SH-SY5Y (cell line): Measurements from ENCODE around the gene CDK6.

ENCODE experiments used
- GATA2 ChIP-seq: IDR thresholded peaks from 2 replicates; pipeline ENCODE4 v1.6.1; 2011; ENCODE audit warnings: mild to moderate bottlenecking, low read depth, low read length
- GATA3 ChIP-seq: IDR thresholded peaks from 2 replicates; pipeline ENCODE4 v1.6.1; 2011; ENCODE audit warnings: low read depth, mild to moderate bottlenecking, low read length, moderate library complexity

DNA sequence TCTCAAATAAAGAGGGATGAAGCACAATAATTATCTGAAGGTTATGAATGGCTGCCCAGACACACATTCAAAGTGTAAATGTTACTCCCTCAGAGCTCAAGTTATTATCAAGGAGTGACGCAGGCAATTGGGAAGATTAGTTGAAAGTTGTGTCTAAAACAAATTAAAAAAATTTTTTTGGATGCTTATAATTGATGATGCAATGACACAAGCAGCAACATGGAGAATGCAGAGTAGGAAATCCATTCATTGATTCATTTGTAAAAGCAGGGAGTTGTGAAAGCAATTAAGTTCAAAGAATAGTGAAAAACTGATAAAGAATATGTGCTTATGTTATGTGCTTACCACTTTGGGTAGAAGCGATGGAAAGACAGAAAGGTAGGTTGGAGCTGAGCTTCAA, 120.4 kb downstream of the CDK6 start:
- TF ChIP-seq GATA2: no peak
- no peak for TF ChIP-seq GATA3
